ENCODE data around the gene NR1D2.

DNA sequence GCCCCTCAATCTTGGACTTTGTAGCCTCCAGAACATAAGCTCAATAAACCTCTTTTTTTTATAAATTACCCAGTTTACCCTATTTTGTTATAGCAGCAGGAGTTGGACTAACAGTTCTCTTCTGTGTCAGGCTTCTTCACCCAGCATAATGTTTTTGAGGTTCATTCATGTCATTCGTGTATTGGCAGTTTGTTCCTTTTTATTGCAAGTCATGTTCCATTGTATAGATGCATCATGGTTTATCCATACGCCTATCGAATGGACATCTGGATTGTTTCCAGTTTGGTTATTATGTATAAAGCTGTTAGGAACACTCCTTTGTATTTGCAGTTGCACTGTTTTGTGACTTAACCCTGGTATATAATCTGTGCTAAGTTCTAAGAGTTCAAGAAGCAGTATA is 39.8 kb downstream of the NR1D2 start:
- TF ChIP-seq ZNF384 (IDR thresholded peaks at IDR 0.05) (no peak), SUZ12 (IDR thresholded peaks at IDR 0.05) (no peak), NFRKB (IDR thresholded peaks at IDR 0.05) (no peak), FOXK2 (IDR thresholded peaks at IDR 0.05) (no peak), FOXM1 (IDR thresholded peaks at IDR 0.05; ENCODE audit: borderline replicate concordance) (no peak), BHLHE40 (IDR thresholded peaks at IDR 0.05; ENCODE audit: borderline replicate concordance) (no peak)
- TF ChIP-seq, protein P1, sequence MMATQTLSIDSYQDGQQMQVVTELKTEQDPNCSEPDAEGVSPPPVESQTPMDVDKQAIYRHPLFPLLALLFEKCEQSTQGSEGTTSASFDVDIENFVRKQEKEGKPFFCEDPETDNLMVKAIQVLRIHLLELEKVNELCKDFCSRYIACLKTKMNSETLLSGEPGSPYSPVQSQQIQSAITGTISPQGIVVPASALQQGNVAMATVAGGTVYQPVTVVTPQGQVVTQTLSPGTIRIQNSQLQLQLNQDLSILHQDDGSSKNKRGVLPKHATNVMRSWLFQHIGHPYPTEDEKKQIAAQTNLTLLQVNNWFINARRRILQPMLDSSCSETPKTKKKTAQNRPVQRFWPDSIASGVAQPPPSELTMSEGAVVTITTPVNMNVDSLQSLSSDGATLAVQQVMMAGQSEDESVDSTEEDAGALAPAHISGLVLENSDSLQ (IDR thresholded peaks at IDR 0.05): no peak
